NCI-H82 treated with DMSO at 0.1 percent for 48 hours (cell line): ENCODE measurements around the gene ATXN3L.

Experiments
- DNase-seq: peaks from one replicate; lab custom pipeline; 2025; ENCODE audit not compliant: unreplicated experiment; lab: John Stamatoyannopoulos, UW

ATXN3L gene

DNA sequence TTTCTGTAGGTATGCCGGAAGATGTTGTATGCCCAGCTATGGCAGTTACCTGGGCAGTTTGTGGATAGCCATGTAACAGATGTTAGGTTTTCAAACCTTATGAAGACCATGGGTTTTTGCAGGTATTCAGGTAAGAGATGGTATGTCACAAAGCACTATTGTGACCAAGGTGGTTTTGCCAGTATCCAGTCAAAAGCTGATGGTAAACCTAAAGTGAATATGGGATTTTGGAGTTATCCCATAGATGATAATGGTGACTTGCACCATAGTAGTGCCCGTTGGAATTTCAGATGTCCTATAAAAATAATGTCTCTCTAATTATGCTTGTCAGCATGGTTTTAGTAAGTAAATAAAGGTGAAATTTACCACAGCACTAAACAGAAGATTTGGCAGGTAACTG, at the start of gene ATXN3L:
Gene ATXN3L, minus strand, starts transcription at position 101 of the 400 bp plus-strand sequence. CDS start 119 bp downstream, outside the sequence.
- no peak for DNase-seq

DNA sequence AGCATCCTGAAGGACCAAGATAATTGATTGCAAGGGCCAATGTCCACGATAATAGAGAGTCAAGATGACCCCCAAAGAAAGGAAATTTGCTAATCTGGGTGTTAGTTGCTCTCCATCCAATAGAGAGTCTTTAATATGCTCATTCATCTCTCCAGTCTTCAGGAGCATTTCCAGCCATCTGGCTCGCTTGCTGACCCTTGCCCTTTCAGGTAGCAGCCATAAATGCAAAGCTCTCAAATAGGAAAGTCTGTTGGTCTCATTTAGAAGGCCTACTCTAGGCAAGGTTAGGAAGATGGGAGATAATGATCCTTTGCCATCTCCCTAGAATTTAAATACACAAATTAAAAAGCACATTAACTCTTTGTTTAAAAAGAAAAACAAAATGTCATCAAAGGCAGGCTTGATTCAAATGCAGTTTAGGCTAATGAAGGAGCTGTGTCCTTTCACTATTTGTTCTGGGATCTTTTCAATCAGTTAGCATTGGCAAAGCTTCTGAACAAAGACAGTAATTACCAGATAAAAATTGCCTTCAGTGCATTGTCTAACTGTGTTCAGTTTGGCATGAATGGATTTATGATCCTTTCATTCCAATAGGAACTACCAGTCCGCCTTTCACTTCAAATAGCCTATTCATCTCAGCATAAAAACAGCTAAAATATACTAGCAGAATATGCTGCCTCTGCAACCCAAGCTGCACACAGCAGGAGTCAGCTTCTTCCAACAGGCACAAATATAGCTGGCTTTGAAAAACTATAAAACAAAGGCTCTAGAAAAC, 49.6 kb upstream of the ATXN3L start:
- DNase-seq: peak; percentile 64

DNA sequence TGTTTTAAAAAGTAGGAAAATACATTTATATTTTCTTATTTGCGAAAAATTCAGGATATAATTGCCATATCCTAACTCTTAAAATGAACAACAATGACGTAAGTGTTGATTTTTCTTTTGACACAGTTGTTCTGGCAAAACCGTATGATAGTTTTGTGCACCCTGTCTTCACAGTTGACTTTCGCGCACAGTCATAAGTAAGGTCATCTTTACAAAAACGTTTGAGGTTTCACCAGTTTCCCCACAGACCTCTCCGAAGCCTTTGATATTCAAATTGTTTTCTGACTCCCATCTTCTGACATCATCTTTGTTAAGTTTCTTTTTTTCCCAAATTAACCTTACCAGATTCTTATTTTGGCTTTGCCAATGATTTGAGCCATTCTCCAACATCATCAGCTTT, 48.1 kb upstream of the ATXN3L start:
- no peak for DNase-seq

DNA sequence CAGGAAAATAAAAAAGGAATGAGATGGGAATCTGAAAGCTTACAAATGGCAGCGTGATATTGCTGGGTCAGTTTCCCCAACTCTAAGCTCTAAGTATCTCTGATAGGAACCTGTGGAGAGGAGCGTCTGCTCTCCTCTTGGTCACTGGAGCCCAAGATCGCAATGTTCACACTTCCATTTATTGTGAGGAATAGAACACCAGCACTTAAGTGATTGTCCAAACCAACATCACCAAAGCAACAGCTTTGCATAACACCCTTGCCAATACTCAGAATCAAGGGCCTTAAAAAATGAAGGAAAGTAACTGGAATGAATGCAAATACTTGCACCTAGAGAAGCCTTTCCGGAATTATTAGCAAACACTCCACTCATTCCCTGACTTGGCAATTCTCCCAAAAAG, 46.8 kb upstream of the ATXN3L start:
- DNase-seq: no peak

DNA sequence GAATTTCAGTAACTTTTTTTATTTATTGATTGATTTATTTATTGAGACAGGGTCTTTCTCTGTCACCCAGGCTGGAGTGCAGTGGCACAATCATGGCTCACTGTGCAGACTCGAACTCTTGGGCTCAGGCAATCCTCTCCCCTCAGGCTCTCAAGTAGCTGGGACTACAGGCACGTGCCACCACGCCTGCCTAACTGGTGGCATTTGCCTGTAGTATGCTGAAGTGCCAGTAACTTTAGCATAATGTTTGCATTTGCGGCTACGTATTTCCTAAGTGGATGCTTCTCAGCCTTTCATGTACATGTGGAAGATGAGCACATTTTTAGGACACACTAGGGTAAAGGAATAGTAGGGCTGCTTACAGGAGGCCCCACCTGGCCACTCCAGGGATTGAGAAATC, 45.3 kb upstream of the ATXN3L start:
- no peak for DNase-seq

DNA sequence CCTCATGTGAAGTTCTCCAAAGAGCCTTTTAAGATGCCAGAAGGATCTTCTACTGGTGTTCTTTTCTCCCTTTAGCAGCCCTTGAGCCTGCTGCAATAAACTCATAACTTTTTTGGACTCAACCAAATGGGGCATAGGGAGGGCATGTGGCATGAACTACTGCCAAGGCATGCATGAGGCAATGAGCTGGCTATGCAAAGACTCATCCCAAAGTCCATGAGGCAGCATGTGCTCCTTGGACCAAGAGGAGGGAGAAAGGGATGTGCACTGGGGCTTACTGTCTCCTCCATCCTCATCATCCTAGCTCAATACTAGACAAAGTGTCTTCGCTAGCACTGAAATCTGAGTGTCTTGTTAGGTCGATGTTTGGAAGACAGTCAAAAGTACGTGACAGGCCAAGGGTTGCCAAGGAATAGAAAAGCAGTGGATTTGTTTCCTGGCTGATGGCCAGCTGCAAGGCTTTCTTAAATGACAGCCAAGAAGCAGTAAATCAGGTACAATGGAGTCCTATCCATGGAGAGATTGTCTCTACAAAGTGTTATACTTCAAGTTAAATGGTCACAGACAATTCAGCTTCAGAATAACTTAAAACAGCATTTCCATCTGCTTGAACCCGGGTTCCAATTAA, 44.5 kb upstream of the ATXN3L start:
- DNase-seq: no peak

DNA sequence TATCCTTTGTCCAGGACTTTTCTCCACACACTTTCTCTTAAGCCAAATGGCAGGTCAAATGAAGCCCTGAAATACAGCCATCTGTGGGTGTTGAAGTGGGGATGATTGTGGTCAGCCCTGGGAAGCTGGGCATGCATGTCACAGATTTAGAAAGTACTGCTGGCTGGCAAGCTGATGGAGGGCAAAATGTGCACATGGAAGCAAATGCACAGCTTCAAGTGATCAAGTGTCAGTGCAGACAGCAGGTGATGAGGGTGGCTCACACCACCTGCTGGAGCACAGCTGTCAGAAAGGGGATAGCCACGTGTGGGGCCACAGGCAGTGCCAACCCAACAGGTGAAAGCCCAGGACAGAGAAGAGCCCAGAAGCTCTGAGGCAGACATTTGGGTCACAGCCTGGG, 40.3 kb upstream of the ATXN3L start:
- DNase-seq: no peak

DNA sequence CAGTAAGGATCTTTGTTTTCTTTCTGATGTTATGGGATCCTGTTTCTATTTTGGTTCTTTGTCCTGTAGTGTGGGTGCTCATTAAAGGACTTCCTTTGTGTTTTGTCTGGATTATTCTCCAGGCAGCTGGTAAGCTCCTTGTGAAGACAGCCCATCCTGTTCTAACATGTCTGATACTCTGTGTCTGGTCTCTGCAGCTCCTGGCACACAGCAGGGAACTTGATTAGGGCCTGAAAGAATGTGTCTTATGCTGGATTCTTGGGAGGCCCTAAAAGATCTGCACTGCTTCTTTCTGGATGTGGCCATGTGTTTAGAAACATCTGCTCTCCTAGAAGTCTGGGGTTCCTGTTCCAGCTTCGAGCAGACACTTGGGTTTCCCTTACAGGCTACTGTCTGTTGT, 38.1 kb upstream of the ATXN3L start:
- DNase-seq: peak; percentile 57

DNA sequence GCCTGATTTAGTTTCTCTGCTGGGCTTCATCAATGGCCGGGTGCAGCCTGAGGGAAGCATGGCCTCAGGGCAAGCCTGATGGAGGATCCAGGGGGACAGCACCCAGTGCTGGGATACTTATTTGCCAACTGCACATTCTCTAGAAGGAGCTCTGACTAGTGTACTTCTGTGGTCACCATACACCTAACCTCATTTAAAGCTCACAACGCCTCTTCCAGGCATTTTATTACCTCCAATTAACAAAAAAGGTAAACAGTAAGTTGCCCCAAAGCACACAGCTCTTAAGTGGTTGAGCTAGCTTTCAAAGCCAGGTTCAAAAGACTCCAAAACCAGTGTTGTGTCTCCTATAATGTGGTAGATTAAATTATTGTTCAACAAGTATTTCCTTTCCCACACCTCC, 26.8 kb upstream of the ATXN3L start:
- DNase-seq: no peak

DNA sequence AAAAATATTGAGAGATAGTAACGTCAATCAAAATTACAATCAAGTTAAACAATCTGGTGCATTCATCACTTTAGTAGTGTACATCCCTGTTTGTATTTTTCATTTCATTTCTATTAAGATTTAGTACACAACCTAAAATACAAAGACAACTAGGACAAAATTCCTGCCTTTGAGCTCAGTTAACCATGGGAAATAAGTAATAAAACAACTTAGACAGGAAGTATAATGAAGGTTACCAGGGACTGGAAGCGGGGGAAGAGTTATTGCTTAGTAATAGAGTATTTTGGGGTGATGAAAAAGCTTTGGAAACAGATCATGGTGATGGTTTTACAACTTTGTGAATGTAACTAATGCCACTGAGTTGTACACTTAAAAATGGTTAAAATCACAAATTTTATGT, 25.6 kb upstream of the ATXN3L start:
- no peak for DNase-seq

DNA sequence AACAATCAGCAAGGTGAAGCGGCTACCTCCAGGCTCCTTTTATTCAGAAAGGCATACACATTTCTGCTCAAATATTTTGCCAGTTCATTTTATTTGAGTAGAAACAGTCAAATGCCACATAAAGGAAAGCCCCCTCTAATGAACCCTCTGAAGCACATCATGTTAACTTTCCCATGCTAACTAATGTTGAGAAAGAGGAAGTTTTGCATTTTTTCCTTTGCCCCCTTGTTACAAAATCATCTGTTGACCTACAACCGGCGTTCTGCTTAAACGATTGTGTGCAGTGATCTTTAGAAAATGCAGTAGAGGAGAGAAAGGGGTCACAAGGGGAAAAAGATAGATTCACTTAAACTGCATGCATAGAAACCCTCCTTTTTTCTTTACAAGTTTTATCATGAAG, 25.2 kb upstream of the ATXN3L start:
- DNase-seq: no peak

DNA sequence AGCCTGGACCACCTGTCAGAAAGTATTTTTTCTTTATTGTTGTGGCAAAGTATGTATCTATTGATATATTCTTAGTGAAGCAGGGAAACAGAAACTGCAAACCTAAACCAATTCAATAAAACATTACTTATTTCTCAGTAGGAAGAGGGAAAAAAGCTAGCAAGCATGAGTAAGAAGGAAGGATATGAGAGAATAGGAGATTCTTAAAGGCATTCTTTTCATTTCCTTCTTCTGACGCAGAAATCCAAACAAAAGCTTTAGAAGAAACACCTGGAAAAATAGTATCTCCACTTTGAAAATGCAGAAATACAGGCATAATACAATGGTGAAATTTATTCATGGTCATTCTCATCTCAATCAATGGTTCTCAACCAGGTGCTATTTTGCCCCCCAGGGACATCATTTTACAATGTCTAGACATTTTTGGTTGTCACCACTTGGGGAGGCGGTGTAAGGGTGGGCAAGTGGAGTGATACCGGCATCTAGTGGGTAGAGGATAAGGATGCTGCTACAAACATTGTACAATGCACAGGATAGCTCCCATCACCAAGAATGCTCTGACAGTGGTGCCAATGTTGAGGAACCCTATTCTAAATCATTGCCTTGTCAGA, 21.7 kb upstream of the ATXN3L start:
- no peak for DNase-seq

DNA sequence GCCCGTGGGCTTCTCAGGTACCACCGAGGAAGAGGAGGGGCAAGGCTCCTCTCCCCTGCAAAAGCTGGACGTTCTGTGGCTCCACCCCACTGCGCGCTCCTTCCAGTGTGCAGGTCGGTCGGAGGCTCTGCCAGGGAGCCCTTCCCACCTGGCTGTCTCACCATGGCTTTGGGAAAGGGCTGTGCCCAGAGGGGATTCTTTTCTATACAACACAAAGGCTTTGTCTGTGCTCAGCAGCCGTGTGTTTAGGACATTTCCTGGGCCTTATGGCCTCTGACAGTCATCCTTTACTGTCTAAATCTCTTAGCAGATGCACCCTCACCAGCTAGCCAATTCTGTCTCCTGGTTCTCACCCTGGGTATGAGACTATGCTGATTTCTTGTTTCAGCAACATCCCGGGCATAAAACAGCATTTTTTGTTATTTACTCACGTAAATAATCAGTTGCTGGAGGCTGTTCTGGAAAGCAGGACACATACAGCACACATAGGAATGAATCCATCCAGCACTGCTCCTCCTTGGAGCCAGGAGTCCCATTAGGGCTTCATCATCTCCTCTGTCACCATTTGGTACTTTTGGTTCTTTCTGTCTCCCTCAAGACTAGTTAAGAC, 20.4 kb upstream of the ATXN3L start:
- no peak for DNase-seq

DNA sequence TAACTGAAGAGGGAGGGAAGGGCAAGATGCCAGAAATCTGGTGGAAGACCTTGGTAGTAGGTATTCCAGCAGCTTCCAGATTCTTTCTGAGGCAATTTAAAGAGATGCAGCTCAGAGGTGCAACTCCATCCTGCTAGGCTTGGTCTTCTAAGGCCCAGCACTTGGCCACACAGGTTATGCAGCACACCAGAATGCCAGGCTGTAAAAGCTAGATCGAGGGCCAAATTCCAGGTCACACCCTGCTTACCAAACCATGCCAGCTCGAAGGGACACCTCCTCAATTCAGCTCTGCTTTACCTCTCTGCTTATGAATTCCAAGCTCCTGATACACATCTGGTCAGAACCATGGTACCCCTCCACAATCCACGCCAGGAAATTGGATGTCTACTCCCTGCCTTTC, 19.8 kb upstream of the ATXN3L start:
- no peak for DNase-seq

DNA sequence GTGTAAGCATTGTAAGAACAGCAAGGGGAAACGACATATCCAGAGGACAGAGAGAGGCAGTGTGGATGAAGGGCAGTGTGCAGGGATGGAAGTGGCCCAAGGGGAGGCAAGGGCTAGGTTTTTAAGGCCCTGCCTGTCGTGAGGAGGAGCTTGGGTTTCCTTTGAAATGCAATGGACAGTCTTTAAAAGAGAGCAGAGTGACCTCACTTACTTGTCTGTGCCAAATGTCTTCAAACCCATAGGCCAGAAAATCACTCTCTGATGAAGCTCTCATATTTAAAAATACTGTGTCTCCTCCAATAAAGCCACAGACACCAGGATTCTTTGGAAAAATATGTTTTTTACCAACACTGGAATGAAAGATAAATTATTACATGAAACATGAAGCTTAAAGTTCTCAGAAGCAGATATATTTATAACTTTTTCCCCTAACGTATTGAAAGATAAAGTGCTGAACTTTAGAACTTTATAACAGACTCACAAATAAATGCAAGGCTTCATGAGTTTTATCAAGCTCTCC, 19.2 kb upstream of the ATXN3L start:
- no peak for DNase-seq

DNA sequence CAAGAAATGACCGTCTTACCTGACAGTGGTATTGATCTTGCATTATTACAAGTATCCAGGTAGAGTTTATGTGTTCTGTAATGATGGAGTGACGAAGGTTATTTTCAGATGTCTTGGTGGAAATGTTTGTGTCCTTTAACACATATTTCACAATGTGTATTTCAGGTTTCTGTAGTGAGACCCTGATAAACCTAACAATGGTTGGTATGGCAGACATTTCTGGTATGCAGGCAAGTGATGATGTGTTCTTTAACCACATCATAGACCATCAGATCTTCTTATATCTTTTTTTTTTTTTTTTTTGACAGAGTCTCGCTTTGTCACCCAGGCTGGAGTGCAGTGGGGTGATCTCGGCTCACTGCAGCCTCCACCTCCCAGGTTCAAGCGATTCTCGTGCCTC, 14.6 kb upstream of the ATXN3L start:
- no peak for DNase-seq

DNA sequence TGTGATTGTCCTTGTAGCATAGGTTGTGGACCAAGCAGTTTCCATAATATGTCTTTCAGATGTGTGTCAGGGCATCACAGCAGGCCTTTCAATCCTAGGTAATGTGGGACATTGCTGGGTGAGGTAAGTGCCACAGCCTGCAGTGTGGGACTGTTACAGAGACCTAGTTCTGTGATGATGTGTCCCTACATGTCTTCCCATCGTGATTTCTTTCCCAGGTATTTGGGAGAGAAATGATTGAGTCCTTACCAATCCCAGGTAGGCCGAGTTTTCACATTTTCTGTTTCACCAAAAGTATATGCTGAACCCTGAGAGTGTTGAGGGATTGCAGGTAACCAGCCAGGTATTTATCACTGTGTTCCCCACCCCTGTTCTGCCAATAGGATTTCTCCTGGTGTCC, 10.6 kb upstream of the ATXN3L start:
- DNase-seq: no peak

DNA sequence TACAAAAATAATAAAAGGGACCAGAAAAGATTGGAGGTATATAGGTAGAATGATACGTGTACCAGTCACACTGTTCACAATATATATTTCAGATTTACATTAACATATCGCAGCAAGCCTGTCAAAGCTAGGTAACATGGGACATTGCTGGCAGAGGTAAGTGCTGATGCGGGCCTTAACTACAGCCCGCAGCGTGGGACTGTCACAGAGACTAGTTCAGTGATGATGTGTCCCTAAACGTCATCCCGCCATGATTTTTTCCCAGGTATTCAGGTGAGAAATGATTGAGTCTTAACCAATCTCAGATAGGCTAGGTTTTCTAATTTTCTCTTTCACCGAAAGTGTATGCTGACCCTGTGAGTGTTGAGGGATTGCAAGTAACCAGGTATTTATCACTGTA, 7.8 kb upstream of the ATXN3L start:
- no peak for DNase-seq

DNA sequence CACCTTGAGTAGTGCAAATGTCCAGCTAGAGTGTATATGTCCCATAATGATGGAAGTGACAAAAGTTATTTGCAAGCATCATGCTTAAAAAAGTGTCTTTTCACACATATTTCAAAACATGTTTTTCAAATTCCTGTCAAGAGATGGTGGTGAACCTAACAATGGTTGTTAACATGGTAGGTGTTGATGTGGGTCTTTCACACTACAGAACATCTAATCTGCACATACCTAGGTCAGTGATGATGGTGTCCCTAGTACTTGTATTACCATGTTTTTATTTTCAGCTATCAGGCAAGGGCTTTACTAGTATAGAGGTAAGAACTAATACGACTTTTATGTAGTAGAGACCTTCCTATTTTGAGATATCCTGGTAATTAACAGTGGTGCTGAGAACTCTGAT, 3.4 kb upstream of the ATXN3L start:
- DNase-seq: no peak

DNA sequence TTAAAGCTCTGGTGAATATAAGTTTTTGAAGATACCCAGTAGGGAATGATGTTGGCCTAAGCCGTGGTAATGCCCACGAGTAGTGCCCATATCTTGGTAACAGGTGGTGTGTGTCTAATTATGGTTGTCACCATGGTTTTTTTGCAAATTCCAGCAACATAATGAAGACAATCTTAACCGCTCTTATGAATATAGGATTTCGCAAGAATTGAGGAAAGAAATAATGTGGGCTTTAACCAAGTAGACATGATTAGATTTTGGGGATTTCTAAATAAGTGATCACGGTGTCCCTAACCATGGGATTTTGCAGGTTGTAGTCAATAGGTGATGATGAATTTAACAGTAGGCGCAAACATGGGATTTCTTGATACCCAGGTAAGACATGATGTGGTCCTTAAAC, 2.5 kb downstream of the ATXN3L start:
- DNase-seq: no peak

DNA sequence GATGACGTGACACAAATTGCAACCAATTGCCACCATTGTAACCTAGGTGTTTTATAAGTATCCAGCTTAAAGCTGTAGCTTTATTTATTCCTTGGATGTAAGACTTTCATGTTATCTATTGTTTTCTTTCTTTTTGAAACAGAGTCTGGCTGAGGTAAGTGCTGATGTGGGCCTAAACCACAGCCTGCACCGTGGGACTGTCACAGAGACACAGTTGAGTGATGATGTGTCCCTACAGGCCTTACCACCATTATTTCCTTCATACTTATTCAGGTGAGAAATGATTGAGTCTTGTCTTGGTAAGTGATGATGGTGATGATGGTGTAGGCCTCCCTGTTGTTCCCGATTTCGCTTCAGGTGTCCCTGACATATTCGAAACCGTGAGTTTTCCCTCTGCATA, 8.3 kb downstream of the ATXN3L start:
- no peak for DNase-seq

DNA sequence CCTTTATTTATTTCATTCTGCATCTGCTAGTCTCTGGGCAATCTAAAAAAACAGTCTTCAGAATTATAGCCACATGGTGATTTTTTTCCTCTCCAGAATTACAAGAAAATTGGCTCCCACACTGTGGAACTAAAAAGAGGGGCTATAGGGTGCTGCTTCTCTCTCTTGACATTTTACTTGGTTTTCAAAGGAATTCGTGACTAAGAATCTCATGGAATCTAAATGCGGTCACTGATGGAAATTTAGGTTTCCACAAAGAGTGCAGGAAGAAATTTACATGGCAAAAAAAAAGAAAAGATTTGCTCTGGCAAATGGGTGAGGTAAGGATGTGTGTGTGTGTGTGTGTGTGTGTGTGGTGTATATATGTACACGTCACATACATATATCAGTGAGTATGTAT, 10.2 kb downstream of the ATXN3L start:
- no peak for DNase-seq
